IMR-90 (cell line): ENCODE data around the gene RNFT1.
"Not testable (repeated sequence)": the region's sequence is repeated elsewhere in the genome, so short reads cannot be mapped to it uniquely, and the experiment has no call there.

Source experiments
- CEBPB ChIP-seq: IDR thresholded peaks from 2 replicates; pipeline ENCODE4 v1.6.1; 2012; ENCODE audit warnings: low read depth, low read length, improper control_type of control experiment
- MXI1 ChIP-seq: IDR thresholded peaks from 2 replicates; pipeline ENCODE4 v1.6.1; 2012; ENCODE audit warnings: low read depth, mild to moderate bottlenecking, low read length, moderate library complexity, borderline replicate concordance
- NFE2L2 ChIP-seq: fragments of 150-350 bp; IDR thresholded peaks from 2 replicates; pipeline ENCODE4 v1.6.1; 2016; ENCODE audit warnings: low read depth, mild to moderate bottlenecking, low read length
- POLR2A ChIP-seq: IDR thresholded peaks from 2 replicates; pipeline ENCODE4 v1.6.1; 2012; ENCODE audit warnings: mild to moderate bottlenecking, low read depth, low read length
- RAD21 ChIP-seq: IDR thresholded peaks from 2 replicates; pipeline ENCODE4 v1.6.1; 2012; ENCODE audit warnings: low read length, improper control_type of control experiment
- RCOR1 ChIP-seq: IDR thresholded peaks from 2 replicates; pipeline ENCODE4 v1.6.1; 2012; ENCODE audit warnings: mild to moderate bottlenecking, low read length, improper control_type of control experiment; ENCODE audit not compliant: insufficient replicate concordance
- RFX5 ChIP-seq: IDR thresholded peaks from 2 replicates; pipeline ENCODE4 v1.8.0; 2012; ENCODE audit warnings: low read depth, mild to moderate bottlenecking, low read length, moderate library complexity
- SMC3 ChIP-seq: fragments of 150-350 bp; IDR thresholded peaks from 2 replicates; pipeline ENCODE4 v1.6.1; 2016; ENCODE audit warnings: low read depth, mild to moderate bottlenecking, antibody characterized with exemption, low read length, moderate library complexity
- TF ChIP-seq, protein P1 (sequence below): conservative IDR thresholded peaks from 2 replicates; pipeline ENCODE4 v1.5.1; 2012; ENCODE audit warnings: mild to moderate bottlenecking, low read depth, low read length, improper control_type of control experiment
- TF ChIP-seq, protein P2 (sequence below): fragments of 150-350 bp; IDR thresholded peaks from 2 replicates; pipeline ENCODE4 v1.6.1; 2016; ENCODE audit warnings: low read depth, mild to moderate bottlenecking, low read length, moderate library complexity, borderline replicate concordance

DNA sequence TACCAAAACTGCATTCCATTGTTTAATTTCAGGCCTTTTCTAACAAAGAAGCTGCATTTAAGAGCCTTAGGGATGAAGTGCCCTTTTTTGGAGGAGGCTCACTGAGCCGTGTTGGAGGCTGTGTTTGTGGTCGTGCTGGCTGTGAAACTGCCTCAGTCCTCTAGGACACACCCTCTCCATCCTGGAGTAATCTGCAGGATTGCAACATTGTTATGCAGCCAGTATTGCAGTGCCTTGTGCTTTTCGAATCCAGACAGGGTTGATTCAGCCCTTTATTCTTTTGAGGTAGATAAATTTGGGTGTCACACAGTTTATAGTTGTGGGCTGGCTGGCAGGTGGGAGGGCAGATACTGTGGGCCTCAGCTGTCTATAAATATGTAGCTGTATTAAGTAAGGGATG, 33.8 kb downstream of the RNFT1 start:
- TF ChIP-seq, protein P1, sequence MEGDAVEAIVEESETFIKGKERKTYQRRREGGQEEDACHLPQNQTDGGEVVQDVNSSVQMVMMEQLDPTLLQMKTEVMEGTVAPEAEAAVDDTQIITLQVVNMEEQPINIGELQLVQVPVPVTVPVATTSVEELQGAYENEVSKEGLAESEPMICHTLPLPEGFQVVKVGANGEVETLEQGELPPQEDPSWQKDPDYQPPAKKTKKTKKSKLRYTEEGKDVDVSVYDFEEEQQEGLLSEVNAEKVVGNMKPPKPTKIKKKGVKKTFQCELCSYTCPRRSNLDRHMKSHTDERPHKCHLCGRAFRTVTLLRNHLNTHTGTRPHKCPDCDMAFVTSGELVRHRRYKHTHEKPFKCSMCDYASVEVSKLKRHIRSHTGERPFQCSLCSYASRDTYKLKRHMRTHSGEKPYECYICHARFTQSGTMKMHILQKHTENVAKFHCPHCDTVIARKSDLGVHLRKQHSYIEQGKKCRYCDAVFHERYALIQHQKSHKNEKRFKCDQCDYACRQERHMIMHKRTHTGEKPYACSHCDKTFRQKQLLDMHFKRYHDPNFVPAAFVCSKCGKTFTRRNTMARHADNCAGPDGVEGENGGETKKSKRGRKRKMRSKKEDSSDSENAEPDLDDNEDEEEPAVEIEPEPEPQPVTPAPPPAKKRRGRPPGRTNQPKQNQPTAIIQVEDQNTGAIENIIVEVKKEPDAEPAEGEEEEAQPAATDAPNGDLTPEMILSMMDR: not testable (repeated sequence)
- not testable (repeated sequence) for TF ChIP-seq SMC3, NFE2L2, POLR2A, RFX5, MXI1, RAD21, RCOR1
- TF ChIP-seq, protein P2, sequence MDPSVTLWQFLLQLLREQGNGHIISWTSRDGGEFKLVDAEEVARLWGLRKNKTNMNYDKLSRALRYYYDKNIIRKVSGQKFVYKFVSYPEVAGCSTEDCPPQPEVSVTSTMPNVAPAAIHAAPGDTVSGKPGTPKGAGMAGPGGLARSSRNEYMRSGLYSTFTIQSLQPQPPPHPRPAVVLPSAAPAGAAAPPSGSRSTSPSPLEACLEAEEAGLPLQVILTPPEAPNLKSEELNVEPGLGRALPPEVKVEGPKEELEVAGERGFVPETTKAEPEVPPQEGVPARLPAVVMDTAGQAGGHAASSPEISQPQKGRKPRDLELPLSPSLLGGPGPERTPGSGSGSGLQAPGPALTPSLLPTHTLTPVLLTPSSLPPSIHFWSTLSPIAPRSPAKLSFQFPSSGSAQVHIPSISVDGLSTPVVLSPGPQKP: not testable (repeated sequence)
- peak; percentile 29; the same call in 1 of the 2 replicates for TF ChIP-seq CEBPB
